ENCODE measurements around the gene LMTK3. TPM values are rescaled to one million over a fixed set of nuclear protein-coding genes. Genes with fewer than 3 reads are reported as not detected.

The LMTK3 gene
- polyA plus RNA-seq, 1 of the 3 experiments (the other 2 are of a cell fraction) = 3.2 TPM

DNA sequence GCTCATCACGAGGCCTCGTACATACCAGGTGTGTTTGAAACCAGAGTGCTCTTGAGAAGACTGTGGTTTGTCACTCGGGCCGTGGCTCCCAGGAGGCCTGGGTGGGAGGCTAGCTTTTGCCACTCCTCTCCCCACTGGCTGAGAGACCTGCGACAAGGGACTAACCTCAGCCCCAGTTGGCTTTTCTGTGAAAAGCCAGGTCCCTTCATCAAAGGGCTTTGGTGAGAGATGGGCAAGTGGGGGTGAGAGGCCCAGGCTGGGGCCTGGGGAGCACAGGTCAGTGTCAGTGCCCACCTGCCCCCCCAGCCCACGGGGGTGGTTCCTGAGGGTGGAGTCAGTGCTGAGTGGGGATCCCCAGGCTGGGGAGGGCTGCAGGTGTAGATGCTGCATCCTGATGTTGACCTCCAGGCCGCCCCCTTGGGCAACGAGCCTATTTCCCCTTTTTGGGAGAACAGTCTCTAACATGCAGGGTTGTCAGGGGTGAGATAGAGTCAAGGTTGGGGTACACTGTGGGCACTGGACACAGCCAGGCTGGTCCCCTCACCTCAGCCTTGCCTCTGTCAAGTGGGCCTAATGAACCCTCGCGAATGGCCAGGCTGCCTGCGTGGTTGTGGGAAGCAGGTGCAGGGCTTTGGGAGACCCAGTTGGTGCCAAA lies 55.6 kb downstream of the LMTK3 start:
- ChIA-PET CTCF (interaction anchor here (1.1 kb wide), 1 partner anchor 10 kb away, joined by 5 read pairs; the partner anchor contains the start of gene GRWD1), POLR2A (interaction anchor here (1.1 kb wide), 1 partner anchor 10 kb away, joined by 3 read pairs; the partner anchor contains the start of gene GRWD1)
- DNase-seq = peak; percentile 26
- no peaks in the 10 kb centered on the region for H3K9me3 ChIP-seq
- no peak overlapping the region for H2AFZ ChIP-seq (ENCODE audit: low read depth)
- H3K4me3 ChIP-seq (ENCODE audit: low read depth in 2 of 2, low read length in 1 of 2) = no peak overlapping the region
- H3K9me2 ChIP-seq = no peaks in the 10 kb centered on the region
- no peaks in the 10 kb centered on the region for H4K20me1 ChIP-seq (ENCODE audit: insufficient read depth)
- TF ChIP-seq, protein P1, sequence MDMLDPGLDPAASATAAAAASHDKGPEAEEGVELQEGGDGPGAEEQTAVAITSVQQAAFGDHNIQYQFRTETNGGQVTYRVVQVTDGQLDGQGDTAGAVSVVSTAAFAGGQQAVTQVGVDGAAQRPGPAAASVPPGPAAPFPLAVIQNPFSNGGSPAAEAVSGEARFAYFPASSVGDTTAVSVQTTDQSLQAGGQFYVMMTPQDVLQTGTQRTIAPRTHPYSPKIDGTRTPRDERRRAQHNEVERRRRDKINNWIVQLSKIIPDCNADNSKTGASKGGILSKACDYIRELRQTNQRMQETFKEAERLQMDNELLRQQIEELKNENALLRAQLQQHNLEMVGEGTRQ (IDR thresholded peaks at IDR 0.05; ENCODE audit: borderline replicate concordance, low read depth, low read length) = no peak
- TF ChIP-seq GATA2 (CRISPR knock-in tag; IDR thresholded peaks at IDR 0.05) (no peak), POLR2AphosphoS5 (IDR thresholded peaks at IDR 0.05; ENCODE audit: low read depth, low read length) (no peak), RXRA (IDR thresholded peaks at IDR 0.05; ENCODE audit: borderline replicate concordance, low read depth) (no peak), RFX5 (IDR thresholded peaks at IDR 0.05; ENCODE audit: low read length) (no peak), EZH2phosphoT487 (IDR thresholded peaks at IDR 0.05; ENCODE audit: borderline replicate concordance, low read depth) (no peak), CHD2 (IDR thresholded peaks at IDR 0.05; ENCODE audit: low read length, partially characterized antibody) (no peak), JUND (IDR thresholded peaks at IDR 0.05) (no peak), USF1 (IDR thresholded peaks at IDR 0.05; ENCODE audit: borderline replicate concordance, low read depth) (no peak), SMC3 (IDR thresholded peaks at IDR 0.05; ENCODE audit: low read depth, low read length) (no peak), NFIC (IDR thresholded peaks at IDR 0.05; ENCODE audit: borderline replicate concordance) (no peak), YY1 (IDR thresholded peaks at IDR 0.05; ENCODE audit: low read depth) (no peak), RCOR1 (IDR thresholded peaks at IDR 0.05; ENCODE audit: low read length) (no peak), MEF2A (IDR thresholded peaks at IDR 0.05; ENCODE audit: borderline replicate concordance, low read depth) (no peak), SIN3A (IDR thresholded peaks at IDR 0.05; ENCODE audit: borderline replicate concordance, low read depth, low read length) (no peak)
- H3K4me2 ChIP-seq = no peak overlapping the region
- peaks cover 10% of the 10 kb centered on the region for H3F3A ChIP-seq (replicated peaks; ENCODE audit: insufficient read depth)
- no peaks in the 10 kb centered on the region for H3K27me3 ChIP-seq (ENCODE audit: insufficient read depth)
- H3K36me3 ChIP-seq (replicated peaks in 1 of 2; ENCODE audit: control insufficient read depth in 1 of 2, insufficient read depth in 2 of 2, low read length in 1 of 2) = peaks cover 21 to 27% of the 10 kb centered on the region in 2 experiments
- peaks cover 8% of the 10 kb centered on the region; the same call in 1 of the 2 replicates for H3K79me2 ChIP-seq (ENCODE audit: insufficient read depth)
- no peaks in the 10 kb centered on the region for H3K4me1 ChIP-seq (ENCODE audit: control insufficient read depth in 1 of 2, insufficient read depth in 2 of 2, low read depth in 1 of 2, low read length in 1 of 2)
- 100% methylated on average over 4 of the region's 11 CpGs for WGBS (ENCODE audit: low lambda C conversion rate)
- no peak overlapping the region for H3K27ac ChIP-seq (ENCODE audit: low read depth in 2 of 2, low read length in 1 of 2)
- H3K9ac ChIP-seq = no peak overlapping the region

Data from SK-N-SH (cell line).